ENCODE results near the gene OTOP2. TPM values are rescaled to one million over a fixed set of nuclear protein-coding genes. Genes with fewer than 3 reads are reported as not detected.

Gene OTOP2
- total and polyA plus RNA-seq, 9 of the 15 experiments (the other 6 are each of a cell fraction or from before 2014, with no cell fraction given), result 0.04 to 0.36 (median 0.14) TPM; not detected in 1

- TF ChIP-seq CXXC5 (CRISPR knock-in tag; IDR thresholded peaks at IDR 0.05) (no peak), ZNF780A (CRISPR knock-in tag; IDR thresholded peaks at IDR 0.05) (no peak), ZNF41 (CRISPR knock-in tag; conservative IDR thresholded peaks at IDR 0.05) (no peak), HBP1 (CRISPR knock-in tag; IDR thresholded peaks at IDR 0.05) (no peak), HNRNPUL1 (IDR thresholded peaks at IDR 0.05; ENCODE audit: low read length) (no peak)
Observed at GRCh38 chr17:74930535-74931036, 6.5 kb downstream of the OTOP2 start (continued).

GRCh38 chr17:74935048-74935447, 11.0 kb downstream of the OTOP2 start:
- WGBS (ENCODE audit: insufficient coverage, low coverage, missing lambda C conversion rate), result 34% methylated on average over 2 of the region's 3 CpGs
- Histone ChIP-seq H3K36me3 (ENCODE audit: control insufficient read depth, insufficient read depth, low read length) (no peaks in the 10 kb centered on the region), H3K9me3 (replicated peaks; ENCODE audit: control insufficient read depth, insufficient read depth, low read depth, low read length) (no peaks in the 10 kb centered on the region), H3K9me1 (ENCODE audit: control insufficient read depth, insufficient read depth, low read length) (no peaks in the 10 kb centered on the region), H3K9ac (ENCODE audit: insufficient read depth in 1 of 2, low read depth in 2 of 2, low read length in 2 of 2) (no peak overlapping the region), H3K4me3 (no peak overlapping the region), H3K27ac (ENCODE audit: extremely low read depth, low read depth, low read length) (no peak overlapping the region), H2AFZ (ENCODE audit: low read depth, low read length) (no peak overlapping the region), H3K4me2 (ENCODE audit: insufficient read depth, low read length) (no peak overlapping the region), H3K79me2 (ENCODE audit: control insufficient read depth, insufficient read depth, low read length) (no peaks in the 10 kb centered on the region), H3K27me3 (ENCODE audit: control insufficient read depth in 2 of 2, insufficient read depth in 2 of 2, low read length in 2 of 2) (peaks cover 6 to 18% of the 10 kb centered on the region in 2 experiments; a peak in 4 of 5 replicates), H3K4me1 (replicated peaks in 1 of 2; ENCODE audit: control insufficient read depth in 2 of 2, insufficient read depth in 2 of 2, low read length in 2 of 2) (peaks cover 19 to 28% of the 10 kb centered on the region in 2 experiments; a peak in 4 of 5 replicates), H4K20me1 (replicated peaks; ENCODE audit: control insufficient read depth, insufficient read depth, low read length) (0 out of 2 replicates have a peak, but pooled peaks cover 4% of the 10 kb centered on the region)
- FAIRE-seq (no peak), ATAC-seq (no peak), DNase-seq (ENCODE audit: extremely low read depth in 1 of 4, low spot score in 3 of 4) (no peak)
- ChIA-PET POLR2A (interaction anchor here (0.6 to 0.7 kb wide), 4 partner anchors 29 to 861 kb away, joined by 3 read pairs; no protein-coding TSS in a partner anchor), CTCF (ENCODE audit: low intra/inter-chr PET ratio) (no interaction called here)
- intact Hi-C loops (cut with micrococcal nuclease), result no loop called here
- in situ Hi-C loops (cut with MboI), result no loop called here
- BruUV-seq (replicated peaks), result no TSS peak
- TF ChIP-seq ZNF165 (CRISPR knock-in tag; IDR thresholded peaks at IDR 0.05; ENCODE audit: borderline replicate concordance) (no peak), CBFA2T3 (IDR thresholded peaks at IDR 0.05) (no peak), TGIF2 (CRISPR knock-in tag; IDR thresholded peaks at IDR 0.05) (no peak), POLR2G (IDR thresholded peaks at IDR 0.05; ENCODE audit: low read depth, low read length) (no peak), ZHX1 (conservative IDR thresholded peaks at IDR 0.05; ENCODE audit: low read length) (no peak), ZKSCAN8 (CRISPR knock-in tag; IDR thresholded peaks at IDR 0.05) (no peak), BRF2 (IDR thresholded peaks at IDR 0.05; ENCODE audit: borderline replicate concordance, insufficient read depth, insufficient read length) (no peak), E2F4 (CRISPR knock-in tag; IDR thresholded peaks at IDR 0.05; ENCODE audit: low read depth) (no peak), KHSRP (IDR thresholded peaks at IDR 0.05) (no peak), SRSF7 (optimal IDR thresholded peaks at IDR 0.05; ENCODE audit: low read depth, low read length) (no peak)
